GM10248 (cell line): ENCODE measurements around the gene NUP35.
A peak's percentile ranks its signal among the peaks of the same experiment; 100 is the strongest.

Source experiments
- CTCF ChIA-PET: fragments of 300-600 bp; sonication (Branson Sonifier 250); formaldehyde crosslinking; extraction: SDS; loops from one replicate; lab custom pipeline; 2021; ENCODE audit warnings: antibody characterized with exemption; lab: Yijun Ruan, JAX
- POLR2A ChIA-PET: fragments of 350-650 bp; sonication (Branson Sonifier 250); formaldehyde crosslinking; extraction: SDS; loops from one replicate; lab custom pipeline; 2020; ENCODE audit warnings: antibody characterized with exemption; lab: Yijun Ruan, JAX
- DNase-seq: peaks from one replicate; pipeline ENCODE4 v3.0.0; 2012; ENCODE audit errors: extremely low spot score
- CTCF ChIP-seq: IDR thresholded peaks from 2 replicates; pipeline ENCODE4 v1.5.1; 2012; ENCODE audit warnings: mild to moderate bottlenecking, low read depth; ENCODE audit errors: extremely low read depth, missing control alignments, control extremely low read depth

NUP35 gene

GRCh38 chr2:183089192-183089851, 34.9 kb upstream of the NUP35 start:
- ChIA-PET POLR2A (no interaction called here), CTCF (interaction anchor here (1.0 to 1.6 kb wide), 5 partner anchors 11 to 54 kb away, joined by 3 to 11 read pairs (median 5); partner anchors contain the start of gene DUSP19)
- TF ChIP-seq CTCF: no peak
- no peak for DNase-seq

GRCh38 chr2:183091318-183091953, 32.8 kb upstream of the NUP35 start:
- CTCF ChIA-PET: no interaction called here
- DNase-seq: no peak
- no peak for TF ChIP-seq CTCF
- POLR2A ChIA-PET: no interaction called here

- POLR2A ChIA-PET: no interaction called here
- TF ChIP-seq CTCF: no peak
- CTCF ChIA-PET: no interaction called here
- DNase-seq: no peak
These were observed 32.3 kb upstream of the NUP35 start for GRCh38 chr2:183091954-183092345.

- TF ChIP-seq CTCF: peak; percentile 43
- POLR2A ChIA-PET: no interaction called here
- peak; percentile 28 for DNase-seq
- CTCF ChIA-PET: interaction anchor here (0.7 to 1.6 kb wide), 10 partner anchors 7 to 428 kb away, joined by 3 to 5 read pairs (median 3); partner anchors contain the start of gene DUSP19
These were observed 30.2 kb upstream of the NUP35 start for GRCh38 chr2:183093857-183094657.

- DNase-seq: no peak
- ChIA-PET CTCF (no interaction called here), POLR2A (no interaction called here)
- no peak for TF ChIP-seq CTCF
These were observed 18.7 kb upstream of the NUP35 start for GRCh38 chr2:183105402-183106134.

- DNase-seq: no peak
- no peak for TF ChIP-seq CTCF
- CTCF ChIA-PET: interaction anchor here (1.9 kb wide), 1 partner anchor 16 kb away, joined by 5 read pairs; no protein-coding TSS in a partner anchor
- POLR2A ChIA-PET: no interaction called here
These were observed 11.7 kb upstream of the NUP35 start for GRCh38 chr2:183112577-183112976.
